Renal cortical epithelial cell (primary cell): ENCODE results near the gene FOXC2. TPM values are rescaled to one million over a fixed set of nuclear protein-coding genes. Genes with fewer than 3 reads are reported as not detected.

Experiments used
- DNase-seq: peaks from one replicate; pipeline ENCODE4 v3.0.0-alpha.2; 2011; ENCODE audit warnings: low read depth
- total RNA-seq: library from RNA; depleted of rRNA; stranded (reverse); fragments of >200 nt; gene quantifications from 2 replicates; pipeline ENCODE4 v1.2.3, GENCODE V29; 2014

FOXC2 gene
- total RNA-seq, 1 donor from 2014 or later, result 0.35 TPM

- no peak for DNase-seq
Observed at GRCh38 chr16:86614699-86615098, 48.1 kb downstream of the FOXC2 start.

DNA sequence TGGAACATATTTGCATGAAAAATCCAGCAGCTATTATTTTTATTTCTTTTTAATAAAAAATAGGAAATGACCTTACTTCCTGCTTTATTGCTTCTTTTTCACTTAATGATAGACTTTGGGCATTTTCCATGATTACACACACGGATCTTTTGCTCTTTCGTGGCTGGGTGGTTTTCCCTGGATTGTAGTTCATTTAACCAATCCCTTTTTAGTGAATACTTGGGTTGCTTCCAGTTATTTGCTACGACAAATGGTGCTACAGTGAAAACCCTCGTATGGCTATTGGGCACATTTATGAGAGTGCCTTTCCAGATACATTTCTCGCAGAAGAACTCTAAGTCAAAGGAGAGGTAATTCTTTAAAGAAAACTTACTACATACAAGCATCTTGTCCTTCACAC, 50.3 kb downstream of the FOXC2 start:
- DNase-seq, result no peak

GRCh38 chr16:86618431-86619238, 52.0 kb downstream of the FOXC2 start:
- DNase-seq, result no peak

Other genes with a start within 250 kb of the FOXC2 start
- not detected in 2 replicates for gene FOXF1, start 56.3 kb upstream of the FOXC2 start, total RNA-seq
- gene MTHFSD, start 11.6 kb upstream of the FOXC2 start, total RNA-seq, result 7.5 and 18.5 TPM in 2 replicates
- gene FOXL1, start 11.7 kb downstream of the FOXC2 start, total RNA-seq, result 0.25 and 2.1 TPM in 2 replicates